HUES6 (cell line): ENCODE results near the gene PRPF40A.

Experiments
- H3K27ac ChIP-seq: 2 replicates; pipeline ENCODE4 v1.7.0; 2013; ENCODE audit warnings: low read depth, mild to moderate bottlenecking, low read length, inconsistent platforms
- H3K27me3 ChIP-seq: 2 replicates; pipeline ENCODE4 v1.6.1; 2013; ENCODE audit warnings: low read length; ENCODE audit not compliant: control insufficient read depth, insufficient read depth
- H3K36me3 ChIP-seq: 2 replicates; pipeline ENCODE4 v1.6.1; 2013; ENCODE audit warnings: low read length; ENCODE audit not compliant: control insufficient read depth, insufficient read depth
- H3K4me1 ChIP-seq: 2 replicates; pipeline ENCODE4 v1.6.1; 2013; ENCODE audit warnings: low read length; ENCODE audit not compliant: control insufficient read depth, insufficient read depth
- H3K4me3 ChIP-seq: 2 replicates; pipeline ENCODE4 v1.5.1; 2013; ENCODE audit warnings: low read depth, low read length
- H3K9ac ChIP-seq: one replicate; pipeline ENCODE4 v1.6.1; 2013; ENCODE audit warnings: mild to moderate bottlenecking, low read length
- H3K9me3 ChIP-seq: 2 replicates; pipeline ENCODE4 v1.6.1; 2013; ENCODE audit warnings: low read depth, low read length; ENCODE audit not compliant: control insufficient read depth, insufficient read depth

The PRPF40A gene

GRCh38 chr2:152602750-152603149 lies 114.5 kb downstream of the PRPF40A start:
- Histone ChIP-seq H3K27ac (no peak overlapping the region), H3K4me1 (peaks cover 4% of the 10 kb centered on the region; the same call in 1 of the 2 replicates), H3K4me3 (no peak overlapping the region), H3K27me3 (no peaks in the 10 kb centered on the region), H3K36me3 (peaks cover 10% of the 10 kb centered on the region), H3K9ac (no peak overlapping the region), H3K9me3 (no peaks in the 10 kb centered on the region)
